NCI-H146 treated with DMSO at 0.1 percent for 48 hours (cell line): ENCODE results near the gene OR1J4.
"Not testable (repeated sequence)": the region's sequence is repeated elsewhere in the genome, so short reads cannot be mapped to it uniquely, and the experiment has no call there.

Source experiments
- DNase-seq: peaks from one replicate; lab custom pipeline; 2025; ENCODE audit not compliant: unreplicated experiment; lab: John Stamatoyannopoulos, UW

Gene OR1J4, protein sequence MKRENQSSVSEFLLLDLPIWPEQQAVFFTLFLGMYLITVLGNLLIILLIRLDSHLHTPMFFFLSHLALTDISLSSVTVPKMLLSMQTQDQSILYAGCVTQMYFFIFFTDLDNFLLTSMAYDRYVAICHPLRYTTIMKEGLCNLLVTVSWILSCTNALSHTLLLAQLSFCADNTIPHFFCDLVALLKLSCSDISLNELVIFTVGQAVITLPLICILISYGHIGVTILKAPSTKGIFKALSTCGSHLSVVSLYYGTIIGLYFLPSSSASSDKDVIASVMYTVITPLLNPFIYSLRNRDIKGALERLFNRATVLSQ

DNA sequence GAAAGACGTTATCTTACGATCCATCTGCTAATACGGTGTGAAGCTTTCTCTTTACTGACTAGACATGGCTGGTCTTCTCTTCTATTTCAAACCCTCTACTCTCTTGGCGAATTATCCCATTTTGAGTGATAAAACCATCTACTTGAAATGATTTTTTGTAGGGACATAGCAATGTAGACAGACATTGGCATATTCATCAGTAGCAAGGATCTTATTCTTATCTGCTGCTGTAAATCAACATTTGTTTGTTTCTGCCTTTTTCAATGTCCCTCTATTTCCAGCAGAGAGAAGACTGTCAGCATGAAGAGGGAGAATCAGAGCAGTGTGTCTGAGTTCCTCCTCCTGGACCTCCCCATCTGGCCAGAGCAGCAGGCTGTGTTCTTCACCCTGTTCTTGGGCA is at the start of gene OR1J4:
OR1J4 (plus strand) TSS at position 301 of the 400 bp plus-strand sequence; CDS start at position 301, 0 bp downstream.
- no peak for DNase-seq

DNA sequence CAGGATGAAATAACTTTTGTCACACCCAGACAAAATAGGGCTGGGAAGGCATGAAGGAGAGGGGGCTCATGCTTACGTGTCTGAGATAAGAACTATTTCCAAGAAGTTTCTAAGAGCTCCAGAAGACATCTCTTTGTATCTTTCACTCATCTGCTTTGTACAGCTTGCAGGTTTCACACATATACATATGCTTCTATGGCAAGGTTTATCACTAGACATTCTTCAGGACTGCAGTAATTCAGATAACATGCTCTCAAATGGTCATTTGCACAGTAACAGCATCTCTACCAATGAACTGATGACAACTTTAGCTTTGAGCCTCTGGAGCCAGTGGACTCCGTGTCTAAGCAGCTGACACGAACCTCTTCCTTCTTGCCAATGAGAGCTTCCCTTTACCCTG is 44.4 kb upstream of the OR1J4 start:
- DNase-seq = no peak

DNA sequence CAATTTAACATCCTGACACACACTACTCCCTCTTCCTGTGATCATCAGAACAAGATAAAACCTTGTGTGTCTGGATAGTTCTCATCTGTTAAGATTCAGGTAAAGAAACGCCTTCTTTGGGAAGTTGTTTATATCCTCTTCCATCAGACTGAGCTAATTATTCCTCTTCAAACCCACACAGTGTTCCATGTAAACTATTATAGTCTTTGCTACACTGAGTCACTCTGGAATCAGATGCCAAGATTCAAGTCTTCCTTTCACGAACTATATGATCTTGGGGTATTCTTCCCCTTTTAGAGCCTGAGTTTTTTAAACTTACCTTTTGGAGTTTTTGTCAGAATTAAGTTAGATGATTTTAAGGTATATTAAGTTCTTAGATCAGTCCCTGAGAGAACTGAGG is 43.2 kb upstream of the OR1J4 start:
- no peak for DNase-seq

DNA sequence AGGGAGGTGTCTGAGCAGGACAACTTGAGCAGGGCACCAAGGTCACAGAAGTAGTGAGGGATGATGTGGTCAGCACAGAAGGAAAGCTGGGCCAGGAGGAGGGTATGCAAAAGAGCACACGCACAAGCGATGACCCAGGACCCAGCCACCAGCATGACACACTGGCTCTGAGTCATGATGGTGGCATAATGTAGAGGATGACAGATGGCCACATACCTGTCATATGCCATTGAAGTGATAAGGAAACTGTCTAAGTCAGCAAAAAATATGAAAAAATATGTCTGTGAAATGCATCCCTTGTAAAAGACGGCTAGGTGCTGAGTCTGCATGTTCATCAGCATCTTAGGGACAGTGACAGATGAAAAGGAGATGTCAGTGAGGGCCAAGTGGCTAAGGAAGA is 41.6 kb upstream of the OR1J4 start:
- no peak for DNase-seq

DNA sequence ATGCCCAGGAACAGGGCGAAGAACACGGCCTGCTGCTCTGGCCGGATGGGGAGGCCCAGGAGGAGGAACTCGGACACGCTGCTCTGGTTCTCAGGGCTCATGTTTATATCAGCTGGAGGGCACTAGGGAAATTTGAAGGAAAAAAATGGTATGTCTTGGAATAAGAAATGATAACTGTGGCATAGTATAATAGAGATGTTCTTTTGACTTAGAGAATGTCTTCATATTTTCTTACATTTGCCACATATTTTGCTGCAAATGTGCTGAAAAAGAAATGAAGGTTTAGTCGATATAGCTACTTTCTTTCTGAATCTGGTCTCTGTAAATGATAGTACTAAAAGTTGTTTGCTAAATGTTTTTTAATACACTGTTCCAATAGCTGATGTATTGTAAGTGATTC is 41.1 kb upstream of the OR1J4 start, which contains the start of gene OR1J1:
OR1J1 (minus strand) TSS at position 101 of the 400 bp plus-strand sequence; CDS start at position 101, 0 bp downstream.
- no peak for DNase-seq

DNA sequence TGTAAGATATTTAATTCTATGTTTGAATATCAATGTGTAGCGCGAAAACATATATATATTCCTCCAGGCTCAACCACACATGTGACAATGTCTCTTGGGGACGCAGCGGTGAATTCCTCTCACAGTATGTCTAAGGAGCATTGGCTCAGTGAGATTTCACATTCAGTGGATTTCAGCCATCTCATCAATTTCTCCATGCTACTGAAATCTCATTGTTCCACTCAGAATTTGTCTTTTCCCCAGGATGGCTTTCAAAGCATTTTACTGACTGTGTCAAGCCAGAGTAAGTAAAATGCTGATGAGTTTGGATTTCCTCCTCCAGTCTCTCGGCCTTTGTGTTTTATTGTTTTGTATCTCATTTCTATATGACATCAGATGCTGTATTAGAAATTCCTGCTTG is 39.9 kb upstream of the OR1J4 start:
- DNase-seq = no peak

DNA sequence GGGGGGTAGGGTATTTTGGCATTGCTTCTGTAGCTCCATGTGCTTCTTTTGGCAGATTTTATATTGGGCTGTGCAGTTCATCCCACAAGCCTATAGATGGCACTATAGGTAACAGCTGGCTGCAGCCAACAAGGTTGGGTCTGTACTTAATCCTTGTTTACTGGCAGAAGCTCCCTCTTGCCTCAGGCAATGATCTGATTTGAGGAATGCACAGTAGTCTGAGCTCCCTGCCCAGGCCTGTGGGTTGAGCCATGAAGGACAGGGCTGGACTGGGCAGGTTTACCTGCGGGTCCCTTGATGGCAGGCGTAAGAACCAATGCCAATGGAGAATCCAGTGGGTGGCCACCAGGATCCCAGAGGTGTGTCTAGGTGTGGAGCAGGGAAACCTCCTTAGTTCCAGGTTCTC is 20.1 kb upstream of the OR1J4 start:
- peak; percentile 21 for DNase-seq

DNA sequence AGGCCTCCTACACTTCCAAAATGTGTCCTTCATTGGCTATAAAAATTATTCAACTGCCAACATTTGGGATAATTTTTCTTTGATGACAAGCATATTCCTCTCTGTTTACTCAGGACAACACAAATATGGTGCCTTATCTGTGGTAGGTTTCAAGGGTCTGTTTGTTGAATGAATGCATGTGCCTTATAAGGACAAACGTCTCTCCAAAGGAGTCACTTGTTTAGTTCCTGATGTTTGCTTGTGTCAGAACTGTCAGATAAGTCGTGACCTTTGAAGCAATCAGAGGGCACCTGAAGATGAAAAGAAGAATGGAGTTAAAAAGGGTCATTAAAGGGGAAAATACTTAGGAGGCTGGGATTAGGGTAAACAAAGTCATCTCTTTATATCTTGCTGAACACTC is 12.0 kb upstream of the OR1J4 start:
- no peak for DNase-seq

DNA sequence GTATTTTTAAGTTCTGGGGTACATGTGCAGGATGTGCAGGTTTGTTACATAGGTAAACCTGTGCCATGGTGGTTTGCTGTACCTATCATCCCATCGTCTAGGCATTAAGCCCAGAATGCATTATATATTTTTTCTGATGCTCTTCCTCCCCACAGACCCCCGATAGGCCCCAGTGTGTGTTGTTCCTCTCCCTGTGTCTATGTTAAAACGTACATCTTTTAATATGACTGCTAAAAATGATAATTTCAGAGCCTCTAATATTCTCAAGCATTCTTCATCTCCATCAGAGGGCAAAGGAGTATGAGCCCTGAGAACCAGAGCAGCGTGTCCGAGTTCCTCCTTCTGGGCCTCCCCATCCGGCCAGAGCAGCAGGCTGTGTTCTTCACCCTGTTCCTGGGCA is 8.4 kb upstream of the OR1J4 start, which contains the start of gene OR1J2:
OR1J2 (plus strand) TSS at position 301 of the 400 bp plus-strand sequence; CDS start at position 301, 0 bp downstream.
- DNase-seq = no peak

DNA sequence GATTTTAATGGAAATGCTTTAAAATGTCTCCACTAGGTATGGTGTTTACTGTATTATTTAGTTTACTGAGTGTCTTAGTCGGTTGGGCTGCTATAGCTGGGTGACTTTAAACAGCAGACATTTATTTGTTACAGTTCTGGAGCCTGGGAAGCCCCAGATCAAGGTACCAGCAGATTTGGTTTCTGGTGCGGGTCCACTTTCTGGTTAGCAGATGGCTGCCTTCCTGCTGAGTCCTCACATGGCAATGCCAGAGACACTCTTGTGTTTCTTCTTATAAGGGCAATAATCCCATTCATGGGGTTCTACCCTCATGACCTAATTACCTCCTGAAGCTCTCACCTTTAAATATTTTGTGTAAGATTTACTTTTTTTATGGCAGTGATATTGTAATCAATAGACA is 715 bp upstream of the OR1J4 start:
- DNase-seq = no peak

DNA sequence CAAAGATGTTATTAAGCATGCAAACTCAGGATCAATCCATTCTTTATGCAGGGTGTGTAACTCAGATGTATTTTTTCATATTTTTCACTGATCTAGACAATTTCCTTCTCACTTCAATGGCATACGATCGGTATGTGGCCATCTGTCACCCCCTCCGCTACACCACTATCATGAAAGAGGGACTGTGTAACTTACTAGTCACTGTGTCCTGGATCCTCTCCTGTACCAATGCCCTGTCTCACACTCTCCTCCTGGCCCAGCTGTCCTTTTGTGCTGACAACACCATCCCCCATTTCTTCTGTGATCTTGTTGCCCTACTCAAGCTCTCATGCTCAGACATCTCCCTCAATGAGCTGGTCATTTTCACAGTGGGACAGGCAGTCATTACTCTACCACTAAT is 435 bp downstream of the OR1J4 start:
- no peak for DNase-seq

DNA sequence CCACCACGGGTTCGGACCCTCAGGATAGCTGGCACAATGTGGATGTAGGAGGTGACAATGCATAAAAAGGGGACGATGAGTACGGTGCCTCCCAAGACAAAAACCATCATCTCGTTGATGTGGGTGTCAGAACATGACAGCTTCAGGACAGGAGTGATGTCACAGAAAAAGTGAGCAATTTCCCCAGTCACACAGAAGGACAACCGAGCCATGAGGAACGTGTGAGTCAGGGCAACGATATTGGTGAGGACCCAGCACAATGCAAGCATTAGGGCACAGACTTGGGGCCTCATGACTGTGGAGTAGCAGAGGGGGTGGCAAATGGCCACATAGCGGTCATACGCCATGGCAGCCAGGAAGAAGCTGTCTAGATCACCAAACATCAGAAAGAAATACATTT is 7.7 kb downstream of the OR1J4 start:
- DNase-seq = no peak

DNA sequence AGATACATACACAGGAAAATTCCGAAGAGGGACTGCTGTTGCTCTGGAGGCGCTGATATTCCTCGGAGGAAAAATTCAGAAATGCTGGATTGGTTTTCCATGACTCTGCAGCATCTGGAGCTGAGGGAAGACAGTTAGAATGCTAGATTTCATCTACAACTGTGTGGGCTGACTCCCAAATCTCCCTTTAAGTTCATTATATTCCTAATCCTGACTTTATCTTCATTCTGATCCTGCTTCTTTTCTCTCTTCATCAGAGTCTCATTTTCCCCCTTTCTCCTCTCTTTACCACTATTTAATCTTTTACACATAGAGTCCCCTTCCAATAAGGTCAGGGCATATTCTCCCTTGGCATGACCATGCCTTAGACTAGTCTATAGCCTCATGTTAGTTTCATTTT is 8.3 kb downstream of the OR1J4 start, which contains the start of gene OR1N1:
OR1N1 (minus strand) TSS at position 101 of the 400 bp plus-strand sequence; CDS start at position 101, 0 bp downstream.
- no peak for DNase-seq

DNA sequence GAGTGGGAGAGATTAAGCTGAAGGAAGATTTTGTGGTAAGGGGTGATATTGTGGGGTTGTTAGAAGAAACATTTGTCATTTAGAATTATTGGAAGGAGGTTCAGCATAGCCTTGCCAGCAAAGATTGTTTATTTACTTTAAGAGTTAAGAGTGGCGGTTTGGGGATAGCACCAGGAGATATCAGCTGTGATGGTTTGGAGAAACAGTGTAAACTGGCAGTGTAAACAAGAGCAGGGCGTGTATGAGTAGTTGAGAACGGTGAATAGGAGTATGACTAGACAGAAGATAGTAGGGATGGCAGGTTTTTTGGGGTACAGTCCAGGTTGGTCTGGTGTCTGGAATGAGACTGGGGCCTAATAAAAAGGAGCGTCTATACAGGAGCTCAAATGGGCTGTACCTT is 12.2 kb downstream of the OR1J4 start:
- DNase-seq = not testable (repeated sequence)

DNA sequence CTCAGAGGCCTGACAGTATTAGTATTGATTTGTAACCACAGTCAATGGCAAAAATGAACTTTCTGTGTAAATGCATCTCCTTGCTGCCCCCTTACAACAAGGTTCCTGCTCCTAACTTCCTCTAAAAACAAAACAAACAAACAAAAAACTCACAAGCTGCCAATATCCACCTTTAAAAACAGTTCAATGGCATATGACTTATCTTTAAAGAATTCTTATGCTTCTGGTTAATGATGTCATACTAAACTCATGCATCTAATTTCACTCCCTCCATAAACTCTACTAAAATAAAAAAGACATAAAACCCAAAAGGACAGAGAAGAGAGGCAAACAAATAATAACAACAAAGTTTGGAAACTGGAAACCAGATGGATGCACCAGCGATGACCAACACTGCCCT is 17.2 kb downstream of the OR1J4 start:
- DNase-seq = no peak

DNA sequence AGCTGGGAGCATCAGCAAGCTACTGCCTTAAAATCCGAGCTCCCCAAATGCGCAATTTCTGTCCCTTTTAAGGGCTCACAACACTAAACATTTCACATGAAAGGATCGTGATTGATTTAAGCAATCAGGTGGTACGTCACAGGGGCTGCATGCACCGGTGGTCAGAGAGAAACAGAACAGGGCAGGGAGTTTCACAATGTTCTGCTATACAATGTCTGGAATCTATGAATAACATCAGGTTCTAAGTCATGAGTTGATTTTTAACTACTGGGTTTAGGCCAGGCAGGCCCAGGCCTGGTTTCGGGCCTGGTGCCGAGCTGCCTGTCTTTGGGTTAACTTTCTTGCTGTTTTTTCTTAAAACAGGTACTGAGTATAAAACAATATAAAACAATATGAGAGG is 18.1 kb downstream of the OR1J4 start:
- not testable (repeated sequence) for DNase-seq

DNA sequence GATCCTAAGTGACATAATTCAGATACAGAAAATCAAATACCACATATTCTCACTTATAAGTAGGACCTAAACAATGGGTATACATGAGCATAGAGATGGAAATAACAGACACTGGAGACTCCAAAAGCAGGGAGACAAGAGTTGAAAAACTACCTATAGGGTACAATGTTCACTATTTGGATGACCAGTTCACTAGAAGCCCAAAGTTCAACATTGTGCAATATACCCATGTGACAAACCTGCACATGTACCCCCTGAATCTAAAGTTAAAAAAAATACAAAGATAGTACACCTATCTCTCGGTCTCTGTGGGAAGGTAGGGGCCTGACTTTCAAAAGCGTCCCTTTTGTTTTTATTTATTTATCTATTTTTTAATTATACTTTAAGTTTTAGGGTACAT is 19.8 kb downstream of the OR1J4 start:
- no peak for DNase-seq

DNA sequence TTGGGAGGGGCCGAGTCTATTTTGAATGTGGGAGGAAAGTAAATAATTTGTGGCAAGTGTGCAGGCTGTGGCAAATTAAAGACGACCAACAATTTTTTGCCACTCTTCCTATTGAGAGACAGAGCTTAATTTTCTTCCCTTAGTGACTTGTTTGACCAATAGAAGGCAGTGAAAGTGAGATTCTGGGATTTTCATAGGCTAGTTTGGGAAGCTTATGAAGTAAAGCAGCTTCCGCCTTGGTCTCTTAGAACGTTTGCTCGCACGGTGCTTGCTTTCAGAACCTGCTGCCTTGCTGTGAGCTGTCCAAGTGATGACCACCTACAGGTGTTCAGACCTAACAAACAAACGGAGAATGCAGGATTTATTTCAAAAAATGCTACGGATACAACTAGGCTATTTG is 27.3 kb downstream of the OR1J4 start:
- DNase-seq = no peak

DNA sequence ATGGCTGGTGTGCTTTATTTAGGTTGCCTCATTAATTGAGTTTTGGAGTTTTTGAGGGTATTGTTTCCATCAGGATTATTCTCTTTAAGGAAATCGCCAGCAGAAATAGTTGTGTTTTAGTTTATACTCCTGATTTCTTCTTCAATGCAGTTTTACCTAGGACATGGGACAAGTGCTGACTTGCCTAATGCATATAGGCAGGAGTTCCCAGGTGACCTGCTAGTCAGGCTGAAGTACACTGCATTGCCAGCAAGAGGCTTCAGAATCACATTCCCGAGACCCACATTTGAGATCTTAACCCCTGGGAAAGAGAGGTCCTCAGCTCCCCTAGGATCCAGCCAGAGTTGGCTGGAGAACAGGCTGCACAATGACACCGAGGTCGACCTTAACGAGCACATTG is 32.4 kb downstream of the OR1J4 start:
- no peak for DNase-seq

DNA sequence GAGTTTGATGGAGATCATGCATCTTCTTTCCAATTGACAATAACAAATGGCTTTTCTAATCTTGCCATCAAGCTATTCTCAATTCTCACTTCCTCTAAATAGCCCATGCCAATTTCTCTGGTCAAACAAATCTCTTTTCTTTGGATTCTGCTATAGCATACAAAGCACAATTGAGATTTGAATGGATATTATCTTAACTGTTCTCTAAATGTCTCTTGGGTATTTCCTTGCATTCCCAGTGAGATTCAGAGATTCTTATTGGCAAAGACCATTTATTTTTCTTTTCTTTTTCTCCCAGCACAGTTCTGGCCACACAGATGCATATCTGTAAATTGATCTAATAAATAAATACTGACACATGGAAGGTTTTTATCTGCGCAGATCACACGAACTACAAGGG is 33.9 kb downstream of the OR1J4 start, which contains the start of gene OR1N2:
OR1N2 (plus strand) TSS at position 301 of the 400 bp plus-strand sequence. CDS start 100 bp downstream, outside the sequence.
- no peak for DNase-seq

DNA sequence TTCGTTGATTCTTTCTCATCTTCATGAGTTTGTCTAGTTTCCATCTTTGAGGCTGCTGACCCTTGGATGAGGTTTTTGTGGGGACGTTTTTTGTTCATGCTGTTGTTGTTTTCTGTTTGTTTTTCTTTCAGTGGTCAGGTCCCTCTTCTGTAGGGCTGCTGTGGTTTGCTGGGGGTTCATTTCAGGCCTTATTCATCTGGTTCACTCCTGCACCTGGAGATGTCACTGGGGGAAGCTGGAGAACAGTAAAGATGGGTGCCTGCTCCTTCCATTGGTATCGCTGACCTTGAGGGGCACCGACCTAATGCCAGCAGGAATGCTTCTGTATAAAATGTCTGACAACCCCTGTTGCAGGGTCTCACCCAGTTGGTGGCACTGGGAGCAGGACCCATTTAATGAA is 42.5 kb downstream of the OR1J4 start:
- DNase-seq = no peak

DNA sequence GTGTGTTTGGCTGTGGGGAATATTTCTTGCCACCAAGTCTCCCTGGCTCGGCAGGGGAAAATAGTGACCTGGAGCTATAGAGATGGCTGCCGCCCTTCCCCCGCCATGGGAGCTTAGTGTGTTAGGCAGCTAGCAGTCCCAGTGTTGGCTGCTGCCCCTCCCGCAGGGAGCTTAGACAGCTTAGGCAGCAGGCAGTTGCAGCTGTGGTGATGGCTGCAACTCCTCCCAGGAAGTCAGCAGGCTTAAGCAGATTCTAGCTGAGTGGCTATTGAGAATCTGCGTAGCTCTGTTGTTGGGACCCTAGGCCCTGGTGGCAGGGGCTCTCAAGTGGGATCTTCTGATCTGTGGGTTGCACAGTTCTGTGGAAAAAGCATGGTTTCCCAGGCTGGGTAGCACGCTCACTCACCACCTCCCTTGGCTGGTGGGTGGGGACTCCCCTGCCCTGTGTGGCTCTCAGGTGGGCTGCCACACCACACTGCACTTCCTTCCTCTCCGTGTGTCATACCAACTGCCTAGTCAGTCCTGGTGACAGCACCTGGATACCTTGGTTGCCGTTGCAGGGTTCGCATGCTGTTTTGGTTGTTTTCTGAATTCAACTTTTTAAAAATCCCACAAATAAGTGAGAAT is 43.3 kb downstream of the OR1J4 start:
- DNase-seq = no peak
